B cell (primary cell): Measurements from ENCODE around the gene VPS54.

ENCODE experiments used
- EZH2 ChIP-seq: IDR thresholded peaks from 2 replicates; pipeline ENCODE4 v1.6.1; 2012; ENCODE audit warnings: borderline replicate concordance, low read depth, mild to moderate bottlenecking, moderate library complexity, low read length; ENCODE audit not compliant: insufficient read depth, poor library complexity, severe bottlenecking
- TF ChIP-seq, protein P1 (sequence below): fragments of 200-600 bp; IDR thresholded peaks from one replicate; pipeline ENCODE4 v1.8.0; 2022; ENCODE audit warnings: antibody characterized with exemption, mild to moderate bottlenecking

DNA sequence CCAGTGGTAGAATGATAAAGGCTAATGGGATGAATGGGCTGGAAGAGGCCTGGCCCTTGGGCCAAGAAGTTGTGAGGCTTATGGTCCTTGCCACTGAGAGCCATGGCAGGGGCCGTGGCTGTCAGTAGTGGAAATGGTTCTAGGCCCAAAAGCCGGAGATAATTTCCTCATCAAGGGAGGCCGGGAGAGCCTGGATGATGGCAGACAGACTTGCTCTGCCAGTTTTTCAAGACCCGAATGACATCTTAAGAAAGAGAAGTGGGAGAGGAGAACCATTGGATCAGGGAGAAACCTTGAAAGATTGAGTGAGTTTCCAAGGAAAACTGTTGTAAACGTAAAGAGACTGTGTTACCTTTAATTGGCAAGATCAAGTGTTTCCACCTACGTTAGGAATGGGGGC lies 46.3 kb upstream of the VPS54 start:
- no peak for TF ChIP-seq EZH2
- TF ChIP-seq, protein P1, sequence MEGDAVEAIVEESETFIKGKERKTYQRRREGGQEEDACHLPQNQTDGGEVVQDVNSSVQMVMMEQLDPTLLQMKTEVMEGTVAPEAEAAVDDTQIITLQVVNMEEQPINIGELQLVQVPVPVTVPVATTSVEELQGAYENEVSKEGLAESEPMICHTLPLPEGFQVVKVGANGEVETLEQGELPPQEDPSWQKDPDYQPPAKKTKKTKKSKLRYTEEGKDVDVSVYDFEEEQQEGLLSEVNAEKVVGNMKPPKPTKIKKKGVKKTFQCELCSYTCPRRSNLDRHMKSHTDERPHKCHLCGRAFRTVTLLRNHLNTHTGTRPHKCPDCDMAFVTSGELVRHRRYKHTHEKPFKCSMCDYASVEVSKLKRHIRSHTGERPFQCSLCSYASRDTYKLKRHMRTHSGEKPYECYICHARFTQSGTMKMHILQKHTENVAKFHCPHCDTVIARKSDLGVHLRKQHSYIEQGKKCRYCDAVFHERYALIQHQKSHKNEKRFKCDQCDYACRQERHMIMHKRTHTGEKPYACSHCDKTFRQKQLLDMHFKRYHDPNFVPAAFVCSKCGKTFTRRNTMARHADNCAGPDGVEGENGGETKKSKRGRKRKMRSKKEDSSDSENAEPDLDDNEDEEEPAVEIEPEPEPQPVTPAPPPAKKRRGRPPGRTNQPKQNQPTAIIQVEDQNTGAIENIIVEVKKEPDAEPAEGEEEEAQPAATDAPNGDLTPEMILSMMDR, result no peak
